ENCODE results near the gene CHMP6.

- TF ChIP-seq SP1 (IDR thresholded peaks at IDR 0.05) (peak; percentile 82), CTCF (IDR thresholded peaks at IDR 0.05; ENCODE audit: low read depth, low read length, missing input control) (no peak), ZBTB33 (IDR thresholded peaks at IDR 0.05) (no peak), ATF3 (IDR thresholded peaks at IDR 0.05) (no peak), FOXA1 (IDR thresholded peaks at IDR 0.05) (no peak), TAF1 (conservative IDR thresholded peaks at IDR 0.05) (no peak), REST (IDR thresholded peaks at IDR 0.05) (peak; percentile 29), MAX (IDR thresholded peaks at IDR 0.05) (no peak), HNF4G (IDR thresholded peaks at IDR 0.05) (no peak), JUND (IDR thresholded peaks at IDR 0.05) (no peak), YY1 (IDR thresholded peaks at IDR 0.05) (peak; percentile 54), HNF4A (conservative IDR thresholded peaks at IDR 0.05) (peak; percentile 11 to 45), RAD21 (IDR thresholded peaks at IDR 0.05) (peak in 1 of 2 donors; percentile 20), RXRA (IDR thresholded peaks at IDR 0.05) (peak; percentile 66 to 79)
Observed at GRCh38 chr17:81010935-81011334, 19.3 kb downstream of the CHMP6 start.

All from liver (tissue), 3 donors.